Esophagus (tissue), 2 donors: ENCODE measurements around the gene CMTM7. TPM values are rescaled to one million over a fixed set of nuclear protein-coding genes. Genes with fewer than 3 reads are reported as not detected.

Experiments used
- H3K27ac ChIP-seq, 2 donors: one replicate each; pipeline ENCODE4 v1.5.1; 2013; ENCODE audit warnings: low read depth in 2 of 2, mild to moderate bottlenecking in 2 of 2, inconsistent platforms in 1 of 2, low read length in 1 of 2, moderate library complexity in 1 of 2
- H3K27me3 ChIP-seq, 2 donors: one replicate each; pipeline ENCODE4 v1.6.1; 2013; ENCODE audit warnings: low read length in 2 of 2, control low read depth in 1 of 2, mild to moderate bottlenecking in 1 of 2; ENCODE audit not compliant: insufficient read depth in 2 of 2, control insufficient read depth in 1 of 2
- H3K36me3 ChIP-seq, 2 donors: one replicate each; pipeline ENCODE4 v1.6.1; 2013; ENCODE audit warnings: low read length in 1 of 2; ENCODE audit not compliant: control insufficient read depth in 2 of 2, insufficient read depth in 2 of 2
- H3K4me1 ChIP-seq, 2 donors: one replicate each; pipeline ENCODE4 v1.6.1; 2013; ENCODE audit warnings: low read length in 1 of 2; ENCODE audit not compliant: control insufficient read depth in 2 of 2, insufficient read depth in 2 of 2
- H3K4me3 ChIP-seq, 2 donors: one replicate each; pipeline ENCODE4 v1.5.1; 2013; ENCODE audit warnings: low read length in 2 of 2, mild to moderate bottlenecking in 2 of 2, low read depth in 1 of 2, moderate library complexity in 1 of 2
- H3K9me3 ChIP-seq, 2 donors: one replicate each; pipeline ENCODE4 v1.6.1; 2013; ENCODE audit warnings: mild to moderate bottlenecking in 2 of 2, low read depth in 1 of 2, low read length in 1 of 2, moderate library complexity in 1 of 2; ENCODE audit not compliant: control insufficient read depth in 2 of 2, insufficient read depth in 1 of 2
- WGBS, 2 donors: extraction: QIAGEN DNeasy Blood & Tissue Kit; methylation state at CpG; one replicate each; pipeline ENCODE4 v1.1.7; 2013; 5-methylcytosine and 5-hydroxymethylcytosine counted together
- polyA plus RNA-seq, 2 donors: library from polyadenylated mRNA; stranded (reverse); fragments of 200-250 nt; gene quantifications; one replicate each; pipeline ENCODE4 v1.2.3, GENCODE V29; 2013
- donor health status: healthy with polysubstance abuse.
- donor health status: Bipolar disorder and iron deficiency.

The CMTM7 gene
- polyA plus RNA-seq, 2 donors, result 0.79 to 1.6 TPM

DNA sequence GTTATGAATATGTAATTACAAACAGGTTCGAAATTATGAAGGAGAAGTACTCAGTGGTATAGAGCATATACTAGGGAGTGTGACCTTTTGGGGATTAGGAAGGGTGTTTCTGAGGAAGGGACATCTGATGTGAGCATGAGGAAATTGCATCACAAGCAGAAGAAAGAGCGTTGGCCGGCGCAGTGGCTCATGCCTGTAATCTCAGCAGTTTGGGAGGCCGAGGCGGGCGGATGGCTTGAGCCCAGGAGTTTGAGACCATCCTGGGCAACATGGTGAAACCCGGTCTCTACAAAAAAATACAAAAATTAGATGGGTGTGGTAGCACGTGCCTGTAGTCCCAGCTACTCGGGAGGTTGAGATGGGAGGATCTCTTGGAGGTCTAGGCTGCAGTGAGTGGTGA is 6.9 kb downstream of the CMTM7 start:
- 71 to 76% methylated on average over 10 of the region's 10 CpGs for WGBS, 2 donors
- no peaks in the 10 kb centered on the region for H3K36me3 ChIP-seq
- no peaks in the 10 kb centered on the region for H3K4me1 ChIP-seq
- H3K27me3 ChIP-seq, result no peaks in the 10 kb centered on the region
- no peak overlapping the region for H3K27ac ChIP-seq
- no peak overlapping the region for H3K4me3 ChIP-seq
- no peaks in the 10 kb centered on the region for H3K9me3 ChIP-seq

DNA sequence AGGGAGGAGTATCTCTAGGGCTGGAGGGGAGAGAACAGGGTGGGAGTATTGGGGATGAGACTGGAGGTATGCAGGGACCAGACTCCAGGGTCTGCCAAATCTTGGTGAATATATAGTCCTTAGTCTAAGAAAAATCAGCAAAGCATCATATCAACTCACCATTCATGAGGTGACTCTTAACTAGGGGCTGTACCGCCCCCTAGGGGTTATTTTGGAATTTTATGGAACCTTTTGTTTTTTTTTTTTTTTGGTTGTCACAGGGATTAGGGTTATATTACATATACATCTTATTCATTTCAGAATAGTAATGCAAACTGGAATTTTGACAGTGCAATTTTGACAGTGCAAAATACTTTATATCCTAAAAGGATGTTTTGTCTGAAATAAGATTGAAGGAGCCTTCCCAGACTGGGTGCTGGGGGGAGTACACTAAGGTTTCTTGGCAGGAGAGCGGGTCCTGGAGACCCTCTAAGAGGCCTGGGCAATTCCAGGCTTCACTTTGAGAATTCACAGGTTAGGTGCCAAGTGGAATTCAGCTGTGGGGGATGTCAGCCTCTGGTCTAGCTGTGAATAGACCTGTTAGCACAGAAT is 7.5 kb downstream of the CMTM7 start:
- no peaks in the 10 kb centered on the region for H3K36me3 ChIP-seq
- 44 to 55% methylated on average over 2 of the region's 2 CpGs for WGBS, 2 donors
- no peaks in the 10 kb centered on the region for H3K4me1 ChIP-seq
- no peak overlapping the region for H3K4me3 ChIP-seq
- H3K27ac ChIP-seq, result no peak overlapping the region
- H3K27me3 ChIP-seq, result no peaks in the 10 kb centered on the region
- no peaks in the 10 kb centered on the region for H3K9me3 ChIP-seq

DNA sequence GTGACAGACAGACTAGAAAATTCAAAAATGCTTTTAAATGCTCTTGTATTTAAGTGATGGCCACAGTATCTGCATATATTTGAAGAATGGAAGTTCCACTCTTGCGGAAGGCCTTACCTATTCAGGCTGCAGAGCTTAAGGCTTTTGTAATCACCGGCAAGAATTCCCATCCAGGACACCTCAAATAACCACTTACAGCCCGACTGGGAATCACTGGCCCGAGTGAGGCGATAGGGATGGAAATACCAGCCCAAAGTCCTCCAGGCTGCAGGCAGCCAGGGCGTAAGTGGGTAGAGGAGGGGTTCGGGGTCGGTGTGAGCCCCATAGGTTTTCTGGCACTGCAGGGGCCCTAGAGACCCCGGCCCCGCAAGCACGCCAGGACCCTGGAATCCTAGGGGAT is 9.5 kb downstream of the CMTM7 start:
- Histone ChIP-seq H3K27ac (peak overlapping the region; percentile 76 to 84), H3K9me3 (no peaks in the 10 kb centered on the region), H3K27me3 (no peaks in the 10 kb centered on the region), H3K4me3 (peak overlapping the region; percentile 42 to 47), H3K36me3 (no peaks in the 10 kb centered on the region), H3K4me1 (no peaks in the 10 kb centered on the region)
- WGBS, 2 donors, result 14 to 24% methylated on average over 11 of the region's 11 CpGs

GRCh38 chr3:32401556-32402081 is 10.0 kb downstream of the CMTM7 start:
- Histone ChIP-seq H3K27me3 (no peaks in the 10 kb centered on the region), H3K36me3 (no peaks in the 10 kb centered on the region), H3K4me3 (peak overlapping the region; percentile 42 to 47), H3K4me1 (no peaks in the 10 kb centered on the region), H3K9me3 (no peaks in the 10 kb centered on the region), H3K27ac (peak overlapping the region; percentile 76 to 84)
- WGBS, 2 donors, result 0 to 1% methylated on average over 41 of the region's 41 CpGs

- WGBS, 2 donors, result 43 to 63% methylated on average over 3 of the region's 3 CpGs
- no peaks in the 10 kb centered on the region for H3K36me3 ChIP-seq
- no peaks in the 10 kb centered on the region for H3K9me3 ChIP-seq
- H3K27me3 ChIP-seq, result no peaks in the 10 kb centered on the region
- no peak overlapping the region for H3K27ac ChIP-seq
- H3K4me1 ChIP-seq, result peaks cover 0 to 5% of the 10 kb centered on the region in 2 donors
- H3K4me3 ChIP-seq, result no peak overlapping the region
These were observed 12.0 kb downstream of the CMTM7 start for GRCh38 chr3:32403663-32404062.

GRCh38 chr3:32404714-32405113 is 13.1 kb downstream of the CMTM7 start:
- no peak overlapping the region for H3K27ac ChIP-seq
- WGBS, 2 donors, result 76 to 94% methylated on average over 1 of the region's 1 CpG
- H3K27me3 ChIP-seq, result no peaks in the 10 kb centered on the region
- no peak overlapping the region for H3K4me3 ChIP-seq
- H3K9me3 ChIP-seq, result no peaks in the 10 kb centered on the region
- no peaks in the 10 kb centered on the region for H3K36me3 ChIP-seq
- peaks cover 0 to 5% of the 10 kb centered on the region in 2 donors for H3K4me1 ChIP-seq

DNA sequence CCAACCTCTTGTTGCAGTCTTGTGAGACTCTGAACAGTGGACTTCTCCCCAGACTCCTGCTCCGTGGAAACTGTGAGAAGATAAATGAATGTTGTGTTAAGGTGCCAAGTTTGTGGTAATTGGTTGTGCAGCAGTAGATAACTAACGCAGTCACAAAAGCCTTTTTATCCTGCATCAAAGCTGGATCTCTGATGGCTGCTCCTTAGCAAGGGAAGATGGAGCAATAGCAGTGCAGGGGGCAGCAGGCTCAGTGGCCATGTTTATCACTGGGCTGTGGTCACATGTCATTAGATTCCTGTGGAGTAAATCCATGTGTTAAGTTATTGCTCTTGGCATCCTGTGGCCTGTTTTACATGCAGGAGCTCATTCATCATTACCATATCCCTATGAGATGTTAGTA is 13.5 kb downstream of the CMTM7 start:
- peaks cover 0 to 5% of the 10 kb centered on the region in 2 donors for H3K4me1 ChIP-seq
- no peak overlapping the region for H3K4me3 ChIP-seq
- no peak overlapping the region for H3K27ac ChIP-seq
- no peaks in the 10 kb centered on the region for H3K9me3 ChIP-seq
- no peaks in the 10 kb centered on the region for H3K27me3 ChIP-seq
- no peaks in the 10 kb centered on the region for H3K36me3 ChIP-seq
- 26 to 40% methylated on average over 2 of the region's 2 CpGs for WGBS, 2 donors

DNA sequence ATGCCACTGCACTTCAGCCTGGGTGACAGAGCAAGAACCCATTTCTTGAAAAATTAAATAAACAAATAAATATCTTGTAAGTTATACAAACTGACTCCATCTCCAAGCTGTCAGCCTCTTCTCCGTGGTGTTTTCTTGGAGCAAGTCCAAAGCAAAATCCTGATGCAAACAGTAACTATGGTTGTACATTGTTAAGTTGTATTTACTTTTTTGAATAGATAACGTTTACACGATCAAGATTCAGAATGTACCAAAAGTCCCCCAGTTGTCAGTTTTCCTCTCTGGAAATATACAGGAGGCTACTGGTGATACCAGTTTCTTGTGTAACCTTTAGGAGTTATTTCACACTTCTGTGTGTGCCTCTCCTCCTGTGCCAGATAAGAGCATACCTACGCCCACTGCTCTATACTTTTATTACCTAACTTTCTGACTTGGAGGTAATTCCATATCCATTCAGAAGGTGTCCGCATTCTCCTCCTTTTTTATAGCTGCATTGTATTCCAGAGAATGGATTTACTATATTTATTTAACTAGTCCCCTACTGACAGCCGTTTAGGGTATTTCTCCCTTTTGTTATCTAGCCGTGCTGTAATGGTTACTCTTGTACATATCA is 14.2 kb downstream of the CMTM7 start:
- Histone ChIP-seq H3K9me3 (no peaks in the 10 kb centered on the region), H3K36me3 (no peaks in the 10 kb centered on the region), H3K27ac (no peak overlapping the region), H3K4me1 (peaks cover 0 to 5% of the 10 kb centered on the region in 2 donors), H3K4me3 (no peak overlapping the region), H3K27me3 (no peaks in the 10 kb centered on the region)
- 64% methylated on average over 7 of the region's 7 CpGs for WGBS, 2 donors

GRCh38 chr3:32406486-32407408 is 15.1 kb downstream of the CMTM7 start:
- 50 to 57% methylated on average over 7 of the region's 7 CpGs for WGBS, 2 donors
- Histone ChIP-seq H3K27me3 (no peaks in the 10 kb centered on the region), H3K4me3 (no peak overlapping the region), H3K4me1 (peaks cover 0 to 5% of the 10 kb centered on the region in 2 donors), H3K36me3 (no peaks in the 10 kb centered on the region), H3K27ac (no peak overlapping the region), H3K9me3 (no peaks in the 10 kb centered on the region)
